Gastroesophageal sphincter (tissue), 4 donors: Measurements from ENCODE around the gene DMRTB1. TPM values are rescaled to one million over a fixed set of nuclear protein-coding genes. Genes with fewer than 3 reads are reported as not detected.

ENCODE experiments used
- ATAC-seq: fragments of 150-250 bp; one replicate; pipeline ENCODE4 v1.9.1; 2016; ENCODE audit warnings: mild to moderate bottlenecking, moderate library complexity
- H3K27ac ChIP-seq, 4 donors: fragments of 200-600 bp; sonication (generic) in 3 of 4; 1 replicate in 3 of 4; 2 replicates in 1 of 4; pipeline ENCODE4 v1.5.1; 2016 to 2019
- H3K27me3 ChIP-seq: fragments of 200-600 bp; sonication (generic); one replicate; pipeline ENCODE4 v1.5.1; 2019
- H3K36me3 ChIP-seq, 2 donors: fragments of 200-600 bp; sonication (generic); one replicate each; pipeline ENCODE4 v1.5.1; 2019; ENCODE audit warnings: control low read depth in 1 of 2
- H3K4me1 ChIP-seq, 3 donors: fragments of 200-600 bp; sonication (generic); 1 replicate in 2 of 3; 2 replicates in 1 of 3; pipeline ENCODE4 v1.5.1; 2016 to 2019; ENCODE audit warnings: control low read depth in 2 of 3
- H3K4me3 ChIP-seq, 2 donors: fragments of 200-600 bp; sonication (generic); one replicate each; pipeline ENCODE4 v1.5.1; 2019; ENCODE audit warnings: mild to moderate bottlenecking in 1 of 2, moderate library complexity in 1 of 2
- H3K9me3 ChIP-seq, 3 donors: fragments of 200-600 bp; sonication (generic); one replicate each; pipeline ENCODE4 v1.5.1; 2017 to 2019; ENCODE audit warnings: control low read depth in 2 of 3
- CTCF ChIP-seq, 4 experiments: fragments of 200-600 bp in 2 of 4; fragments of 450-650 bp in 2 of 4; sonication (generic) in 1 of 4; IDR thresholded peaks; one replicate each; pipeline ENCODE4 v1.5.1; 2017 to 2019; ENCODE audit warnings: antibody characterized with exemption in 4 of 4, mild to moderate bottlenecking in 2 of 4, moderate library complexity in 2 of 4
- EP300 ChIP-seq: sonication (generic); formaldehyde crosslinking; IDR thresholded peaks from one replicate; pipeline ENCODE4 v1.6.1; 2017; ENCODE audit warnings: antibody characterized with exemption, mild to moderate bottlenecking
- POLR2A ChIP-seq, 2 donors: fragments of 450-650 bp; IDR thresholded peaks; one replicate each; pipeline ENCODE4 v1.6.1; 2017; ENCODE audit warnings: antibody characterized with exemption in 2 of 2, mild to moderate bottlenecking in 2 of 2, moderate library complexity in 1 of 2
- POLR2AphosphoS5 ChIP-seq: sonication (generic); formaldehyde crosslinking; IDR thresholded peaks from one replicate; pipeline ENCODE4 v1.6.1; 2017; ENCODE audit warnings: antibody characterized with exemption
- WGBS, 2 donors: methylation state at CpG; one replicate each; pipeline ENCODE4 v1.1.5; 2018; ENCODE audit warnings: low coverage in 1 of 2; 5-methylcytosine and 5-hydroxymethylcytosine counted together
- total RNA-seq, 4 donors: library from RNA; depleted of rRNA; stranded (reverse); fragments of >200 nt; gene quantifications; one replicate each; pipeline ENCODE4 v1.1.0, GENCODE V29; 2016

DMRTB1 gene
- total RNA-seq, 4 donors from 2014 or later: not detected

DNA sequence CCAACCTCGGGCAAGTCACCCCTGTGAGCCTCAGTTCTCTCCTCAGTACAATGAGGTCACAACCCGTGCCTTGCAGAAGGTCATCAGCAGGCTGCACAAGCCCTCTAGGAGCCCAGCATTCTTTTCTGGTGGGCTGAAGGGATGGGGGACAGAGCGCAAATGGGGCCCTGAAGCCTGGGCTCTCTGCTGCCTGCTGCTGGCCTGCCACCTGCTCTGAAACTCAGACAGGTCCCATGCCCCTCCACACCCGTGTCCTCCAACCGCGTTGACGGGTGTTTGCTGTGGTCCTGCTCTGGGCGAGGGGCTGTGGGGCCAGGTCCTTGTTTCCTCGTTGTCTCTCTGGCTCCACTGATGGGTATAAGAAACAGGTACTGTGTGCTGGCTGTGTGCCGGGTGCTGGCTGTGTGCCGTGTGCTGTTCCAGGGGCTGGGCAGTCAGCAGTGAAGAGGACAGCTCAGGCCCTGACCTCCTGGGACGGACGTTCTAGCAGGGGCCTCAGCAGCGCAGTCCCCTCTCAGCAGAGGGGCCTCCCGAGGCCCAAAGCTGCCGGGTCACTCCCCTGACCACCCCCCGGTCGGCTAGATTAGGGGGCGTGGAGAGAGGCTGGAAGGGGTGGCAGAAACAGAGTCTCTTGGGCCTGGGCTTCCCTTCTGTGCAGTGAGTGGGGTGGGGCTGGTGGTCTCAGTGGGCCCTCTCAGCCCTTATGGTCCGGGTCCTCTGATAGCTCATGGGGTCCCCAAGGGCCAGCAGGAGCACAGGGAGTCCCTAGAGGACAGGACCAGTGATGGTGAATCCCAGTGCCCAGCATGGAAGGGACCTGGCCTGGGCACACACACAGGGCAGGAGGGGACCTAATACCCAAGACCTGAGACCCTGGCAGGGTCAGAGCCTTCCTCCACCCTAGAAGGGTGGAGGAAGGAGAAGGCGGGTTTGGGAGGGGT is 42.1 kb downstream of the DMRTB1 start:
- peak; percentile 4 for ATAC-seq
- TF ChIP-seq POLR2A (IDR thresholded peaks at IDR 0.05): no peak
- TF ChIP-seq CTCF (IDR thresholded peaks at IDR 0.05): no peak
- no peak for TF ChIP-seq POLR2AphosphoS5
- H3K4me3 ChIP-seq: no peak overlapping the region

DNA sequence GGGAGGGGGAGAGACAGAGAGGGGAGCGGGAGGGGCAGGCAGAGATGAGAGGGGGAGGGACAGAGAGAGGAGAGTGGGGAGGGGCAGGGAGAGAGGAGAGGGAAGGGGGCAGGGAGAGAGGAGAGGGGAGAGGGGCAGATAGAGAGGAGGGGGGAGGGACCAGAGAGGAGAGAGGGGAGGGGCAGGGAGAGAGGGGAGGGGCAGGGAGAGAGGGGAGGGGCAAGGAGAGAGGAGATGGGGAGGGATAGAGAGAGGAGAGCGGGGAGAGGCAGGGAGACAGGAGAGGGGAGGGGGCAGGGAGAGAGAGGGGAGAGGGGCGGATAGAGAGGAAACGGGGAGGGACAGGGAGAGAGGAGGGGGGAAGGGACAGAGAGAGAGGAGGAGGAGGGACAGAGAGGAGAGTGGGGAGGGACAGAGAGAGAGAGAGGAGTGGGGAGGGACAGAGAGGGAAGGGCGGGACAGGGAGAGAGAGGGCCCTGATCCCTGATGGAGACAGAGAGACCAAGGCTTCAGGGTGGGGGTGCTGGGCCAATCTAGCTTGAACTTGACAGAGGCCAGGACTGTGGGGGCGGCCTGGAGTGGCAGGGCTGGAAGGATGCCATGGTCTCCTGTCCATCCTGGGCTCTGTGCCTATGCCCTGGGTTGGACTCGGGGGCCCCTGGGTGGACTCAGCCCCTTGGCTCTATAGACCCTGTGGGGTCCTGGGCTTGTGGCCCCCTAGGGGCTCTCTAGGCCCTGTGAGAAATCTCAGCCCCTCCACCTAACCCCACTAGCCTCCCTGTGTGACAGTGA is 43.6 kb downstream of the DMRTB1 start:
- no peaks in the 10 kb centered on the region for H3K9me3 ChIP-seq
- TF ChIP-seq EP300: no peak
- peaks cover 36% of the 10 kb centered on the region for H3K27me3 ChIP-seq
- H3K36me3 ChIP-seq: no peaks in the 10 kb centered on the region
- WGBS, 2 donors: 60 to 75% methylated on average over 2 to 5 of the region's 7 CpGs
- no peak overlapping the region for H3K4me3 ChIP-seq
- no peak overlapping the region for H3K27ac ChIP-seq
- ATAC-seq: no peak
- H3K4me1 ChIP-seq: no peaks in the 10 kb centered on the region

More for the DNA sequence above, 42.1 kb downstream of the DMRTB1 start:
- H3K27me3 ChIP-seq: peaks cover 38% of the 10 kb centered on the region
- no peak overlapping the region for H3K27ac ChIP-seq
- no peaks in the 10 kb centered on the region for H3K9me3 ChIP-seq
- WGBS, 2 donors: no CpG with 5 or more reads among the region's 21 CpGs
- H3K4me1 ChIP-seq: no peaks in the 10 kb centered on the region
- no peaks in the 10 kb centered on the region for H3K36me3 ChIP-seq

GRCh38 chr1:53503433-53504217 is 44.4 kb downstream of the DMRTB1 start:
- H3K36me3 ChIP-seq: no peaks in the 10 kb centered on the region
- no peaks in the 10 kb centered on the region for H3K9me3 ChIP-seq
- H3K4me3 ChIP-seq: no peak overlapping the region
- WGBS, 2 donors: 74% methylated on average over 5 of the region's 27 CpGs; no CpG with 5 or more reads in 1 of the 2 donors
- H3K27me3 ChIP-seq: peaks cover 31% of the 10 kb centered on the region
- no peak for ATAC-seq
- no peak for TF ChIP-seq POLR2A (IDR thresholded peaks at IDR 0.05)
- TF ChIP-seq CTCF (IDR thresholded peaks at IDR 0.05): no peak
- no peak for TF ChIP-seq EP300
- TF ChIP-seq POLR2AphosphoS5: no peak
- no peaks in the 10 kb centered on the region for H3K4me1 ChIP-seq
- no peak overlapping the region for H3K27ac ChIP-seq

DNA sequence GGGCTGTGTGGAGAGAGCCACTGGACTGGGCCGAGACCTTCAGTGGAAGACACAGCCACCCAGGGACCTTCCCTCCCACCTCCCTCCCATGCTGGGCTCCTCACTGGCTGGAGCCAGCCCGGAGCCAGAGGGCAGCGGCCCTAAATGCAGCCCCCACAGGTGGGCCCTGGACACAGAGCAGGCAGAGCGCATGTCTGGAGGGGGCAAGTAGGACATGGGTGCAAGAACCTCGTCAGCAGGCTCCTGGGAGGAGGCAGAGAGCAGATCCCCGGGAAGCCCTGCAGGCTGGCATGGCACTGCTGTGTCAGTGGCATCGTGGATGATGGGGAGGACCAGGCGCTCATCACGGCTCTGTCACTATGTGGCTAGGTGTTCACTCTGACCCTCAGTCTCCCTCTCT is 45.7 kb downstream of the DMRTB1 start:
- no peaks in the 10 kb centered on the region for H3K36me3 ChIP-seq
- TF ChIP-seq POLR2AphosphoS5 (no peak), EP300 (no peak), POLR2A (IDR thresholded peaks at IDR 0.05) (no peak)
- WGBS, 2 donors: no CpG with 5 or more reads among the region's 9 CpGs

GRCh38 chr1:53505401-53505800 is 46.2 kb downstream of the DMRTB1 start:
- TF ChIP-seq EP300 (no peak), POLR2AphosphoS5 (no peak), CTCF (IDR thresholded peaks at IDR 0.05) (no peak), POLR2A (IDR thresholded peaks at IDR 0.05) (no peak)
- WGBS, 2 donors: 40 to 95% methylated on average over 1 to 4 of the region's 9 CpGs
- H3K4me3 ChIP-seq: no peak overlapping the region

More for the DNA sequence above, 45.7 kb downstream of the DMRTB1 start:
- no peaks in the 10 kb centered on the region for H3K9me3 ChIP-seq
- no peak overlapping the region for H3K4me3 ChIP-seq
- ATAC-seq: no peak
- H3K4me1 ChIP-seq: no peaks in the 10 kb centered on the region
- H3K27ac ChIP-seq: no peak overlapping the region
- peaks cover 19% of the 10 kb centered on the region for H3K27me3 ChIP-seq

More at GRCh38 chr1:53505401-53505800, 46.2 kb downstream of the DMRTB1 start:
- no peak overlapping the region for H3K27ac ChIP-seq
- H3K27me3 ChIP-seq: peaks cover 15% of the 10 kb centered on the region
- no peaks in the 10 kb centered on the region for H3K36me3 ChIP-seq
- no peaks in the 10 kb centered on the region for H3K9me3 ChIP-seq
- no peaks in the 10 kb centered on the region for H3K4me1 ChIP-seq
- no peak for ATAC-seq
